Kidney (tissue), 14 donors: Measurements from ENCODE around the gene GRID1. TPM values are rescaled to one million over a fixed set of nuclear protein-coding genes. Genes with fewer than 3 reads are reported as not detected.

Experiments
- DNase-seq, 5 donors: peaks; one replicate each; pipeline ENCODE4 v3.0.0-alpha.2; 2013 to 2020
- FAIRE-seq: peaks from 2 replicates; lab custom pipeline; 2012; peaks lifted over from hg19 to GRCh38; lab: Jason Lieb, UNC
- H3K27ac ChIP-seq, 2 donors: one replicate each; pipeline ENCODE4 v1.7.0; 2013; ENCODE audit warnings: low read depth in 2 of 2, low read length in 2 of 2, inconsistent platforms in 1 of 2
- H3K27me3 ChIP-seq: one replicate; pipeline ENCODE4 v1.7.1; 2013; ENCODE audit warnings: low read length, inconsistent platforms; ENCODE audit not compliant: control insufficient read depth, insufficient read depth
- H3K36me3 ChIP-seq, 3 donors: one replicate each; pipeline versions ENCODE4 v1.7.0 to v1.7.1; 2013; ENCODE audit warnings: low read length in 3 of 3, control low read depth in 1 of 3, inconsistent platforms in 1 of 3; ENCODE audit not compliant: insufficient read depth in 3 of 3, control insufficient read depth in 2 of 3
- H3K4me1 ChIP-seq, 3 donors: one replicate each; pipeline versions ENCODE4 v1.7.0 to v1.7.1; 2013; ENCODE audit warnings: low read length in 3 of 3, inconsistent platforms in 1 of 3, low read depth in 1 of 3; ENCODE audit not compliant: control insufficient read depth in 2 of 3, insufficient read depth in 2 of 3
- H3K4me3 ChIP-seq, 3 donors: one replicate each; pipeline versions ENCODE4 v1.7.0 to v1.8.1; 2013; ENCODE audit warnings: low read length in 3 of 3, control low read depth in 1 of 3, inconsistent platforms in 1 of 3
- H3K9ac ChIP-seq, 3 donors: one replicate each; pipeline versions ENCODE4 v1.7.0 to v1.7.1; 2013; ENCODE audit warnings: low read length in 3 of 3, control low read depth in 1 of 3, inconsistent platforms in 1 of 3
- H3K9me3 ChIP-seq, 3 donors: one replicate each; pipeline versions ENCODE4 v1.7.0 to v1.7.1; 2013; ENCODE audit warnings: low read length in 3 of 3, control low read depth in 1 of 3, inconsistent platforms in 1 of 3; ENCODE audit not compliant: control insufficient read depth in 2 of 3, insufficient read depth in 1 of 3
- CTCF ChIP-seq: IDR thresholded peaks from 3 replicates; pipeline ENCODE4 v1.5.1; 2012; ENCODE audit warnings: mild to moderate bottlenecking, moderate library complexity, borderline replicate concordance; ENCODE audit not compliant: insufficient read depth; ENCODE audit errors: extremely low read depth
- intact Hi-C: fragments of 100-400 bp; cut with DNase I; formaldehyde crosslinking; loops from one replicate; pipeline ENCODE4 v1.11.1; 2022
- polyA plus RNA-seq: library from polyadenylated mRNA; stranded (reverse); fragments of 350-450 nt; fragmentation: Illumina TruSeq; extraction: RNeasy Lipid Tissue Mini Kit (QIAGEN cat#74804); gene quantifications from one replicate; pipeline ENCODE4 v1.2.3, GENCODE V29; 2014; ENCODE audit warnings: low read depth, low replicate concordance; ENCODE audit not compliant: insufficient read depth
- total RNA-seq: library from RNA; stranded (reverse); fragmentation: NEBNext Ultra II Directional; extraction: Animal tissue kit (Norgen Biotek cat#: 25700); gene quantifications from one replicate; pipeline ENCODE4 v1.2.1, GENCODE V29; 2021
- donor health status: control.
- donor health status: control.
- donor health status: control.
- donor health status: control.
- donor health status: control.
- donor health status: DM: yes; HTN: yes; CAD: no.
- donor health status: Normal renal cell carcinoma (clear cell type).

The GRID1 gene
- total and polyA plus RNA-seq, 2 donors from 2014 or later = 0.37 to 1.4 TPM

- intact Hi-C loops = no loop called here
- no peaks in the 10 kb centered on the region for H3K4me1 ChIP-seq
- H3K27ac ChIP-seq = no peak overlapping the region
- no peak overlapping the region for H3K9ac ChIP-seq
- no peaks in the 10 kb centered on the region for H3K9me3 ChIP-seq
- no peak for FAIRE-seq
- H3K36me3 ChIP-seq = no peaks in the 10 kb centered on the region
- H3K27me3 ChIP-seq = no peaks in the 10 kb centered on the region
- TF ChIP-seq CTCF = no peak
- peak in 1 of 5 donors; percentile 15 for DNase-seq
- no peak overlapping the region for H3K4me3 ChIP-seq
These were observed 77.1 kb downstream of the GRID1 start for GRCh38 chr10:86289577-86289868.

GRCh38 chr10:86288695-86289576, 77.7 kb downstream of the GRID1 start:
- H3K9ac ChIP-seq = no peak overlapping the region
- H3K4me1 ChIP-seq = no peaks in the 10 kb centered on the region
- H3K27ac ChIP-seq = no peak overlapping the region
- DNase-seq (peak in 2 of 5 donors; percentile 8 to 14), FAIRE-seq (no peak)
- H3K36me3 ChIP-seq = no peaks in the 10 kb centered on the region
- no peaks in the 10 kb centered on the region for H3K27me3 ChIP-seq
- no peak for TF ChIP-seq CTCF
- intact Hi-C loops = no loop called here
- no peaks in the 10 kb centered on the region for H3K9me3 ChIP-seq
- no peak overlapping the region for H3K4me3 ChIP-seq

- FAIRE-seq (no peak), DNase-seq (peak in 3 of 5 donors; percentile 9 to 25 (median 16))
- Histone ChIP-seq H3K27me3 (no peaks in the 10 kb centered on the region), H3K4me3 (no peak overlapping the region), H3K4me1 (no peaks in the 10 kb centered on the region), H3K9ac (no peak overlapping the region), H3K36me3 (no peaks in the 10 kb centered on the region), H3K27ac (no peak overlapping the region), H3K9me3 (no peaks in the 10 kb centered on the region)
- no peak for TF ChIP-seq CTCF
- intact Hi-C loops = no loop called here
These were observed 78.5 kb downstream of the GRID1 start for GRCh38 chr10:86287966-86288579.
